HG02840 (cell line): ENCODE data around the gene ILF3.

Source experiments
- ATAC-seq: cut with Tn5 transposase; IDR thresholded peaks from one replicate; pipeline ENCODE4 v1.9.1; 2021; ENCODE audit warnings: mild to moderate bottlenecking, moderate library complexity, moderate number of reproducible peaks; ENCODE audit not compliant: unreplicated experiment, low FRiP score

ILF3 gene

GRCh38 chr19:10692673-10693264 lies 38.6 kb downstream of the ILF3 start:
- ATAC-seq = no peak

DNA sequence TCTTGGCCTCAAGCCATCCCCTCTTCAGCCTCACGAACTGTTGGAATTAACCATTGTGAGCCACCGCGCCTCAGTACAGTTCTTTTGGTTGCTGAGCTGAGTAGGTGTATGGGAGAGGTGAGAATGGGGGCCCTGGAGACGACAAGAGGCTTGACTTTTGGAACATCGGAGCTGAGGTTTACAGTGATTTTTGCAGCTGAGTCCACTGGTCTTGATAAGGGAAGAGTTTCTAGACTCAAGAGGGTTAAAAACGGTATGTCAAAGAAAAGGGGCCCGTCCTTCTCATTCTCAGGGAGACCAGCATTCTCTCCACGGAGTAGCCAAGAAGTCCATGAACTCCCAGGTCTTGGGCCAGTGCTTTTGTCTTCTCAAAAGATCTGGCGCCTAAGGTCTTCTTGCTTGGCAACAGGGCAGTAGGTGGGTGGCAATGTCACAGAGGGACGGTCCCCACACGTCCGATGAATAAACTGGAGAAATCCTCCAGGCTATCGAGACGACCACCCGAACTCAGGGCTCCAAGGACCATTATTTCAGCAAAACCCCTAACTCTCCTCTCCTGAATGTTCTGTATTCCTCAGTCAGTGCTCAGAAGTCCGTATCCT lies 40.7 kb downstream of the ILF3 start:
- no peak for ATAC-seq

- no peak for ATAC-seq
Measured at GRCh38 chr19:10695401-10696398, 41.6 kb downstream of the ILF3 start.

- no peak for ATAC-seq
Measured at GRCh38 chr19:10699650-10700335, 45.6 kb downstream of the ILF3 start.

- ATAC-seq = no peak
Measured at GRCh38 chr19:10701955-10702525, 47.9 kb downstream of the ILF3 start.

DNA sequence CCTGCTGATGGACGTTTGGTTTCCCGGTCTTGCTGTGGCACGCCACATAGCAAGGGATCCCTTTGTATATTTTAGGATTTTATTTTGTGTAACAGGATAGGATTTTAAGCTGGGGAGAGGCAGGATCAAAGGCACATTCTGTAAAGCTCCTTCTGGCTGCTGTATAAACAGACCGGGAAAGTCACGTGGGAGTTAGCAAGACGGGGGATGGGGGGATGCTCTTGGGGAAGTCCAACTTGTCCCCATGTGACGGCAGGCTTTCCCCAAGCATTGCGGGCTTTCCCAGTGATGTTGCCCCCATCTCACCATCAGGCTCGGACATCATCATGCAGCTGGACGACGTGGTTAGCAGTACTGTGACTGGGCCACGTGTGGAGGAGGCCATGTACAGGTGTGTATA lies 52.8 kb downstream of the ILF3 start:
- ATAC-seq = no peak

DNA sequence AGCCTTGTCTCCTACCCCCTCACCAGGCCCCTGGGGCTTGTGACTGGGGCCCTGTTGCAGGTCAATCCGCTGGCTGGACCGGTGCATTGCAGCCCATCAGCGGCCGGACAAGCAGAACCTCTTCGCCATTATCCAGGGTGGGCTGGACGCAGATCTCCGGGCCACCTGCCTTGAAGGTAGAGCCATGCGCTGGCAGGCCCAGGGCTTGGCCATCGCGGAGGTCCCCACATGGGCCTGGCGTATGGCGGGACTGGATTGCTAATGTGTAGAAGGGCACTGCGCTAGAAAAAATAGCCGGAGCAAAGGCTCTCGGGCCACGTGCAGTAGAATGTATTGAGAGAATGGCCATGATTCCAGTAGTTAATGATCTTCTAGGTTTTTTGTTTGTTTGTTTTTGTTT lies 53.3 kb downstream of the ILF3 start:
- no peak for ATAC-seq

GRCh38 chr19:10708291-10708690 lies 54.1 kb downstream of the ILF3 start:
- no peak for ATAC-seq

- no peak for ATAC-seq
Measured at GRCh38 chr19:10712045-10712444, 57.9 kb downstream of the ILF3 start.

GRCh38 chr19:10712754-10713153 lies 58.6 kb downstream of the ILF3 start:
- no peak for ATAC-seq

- no peak for ATAC-seq
Measured at GRCh38 chr19:10713317-10713716, 59.2 kb downstream of the ILF3 start.

- ATAC-seq = no peak
Measured at GRCh38 chr19:10717054-10717355, 62.9 kb downstream of the ILF3 start.

DNA sequence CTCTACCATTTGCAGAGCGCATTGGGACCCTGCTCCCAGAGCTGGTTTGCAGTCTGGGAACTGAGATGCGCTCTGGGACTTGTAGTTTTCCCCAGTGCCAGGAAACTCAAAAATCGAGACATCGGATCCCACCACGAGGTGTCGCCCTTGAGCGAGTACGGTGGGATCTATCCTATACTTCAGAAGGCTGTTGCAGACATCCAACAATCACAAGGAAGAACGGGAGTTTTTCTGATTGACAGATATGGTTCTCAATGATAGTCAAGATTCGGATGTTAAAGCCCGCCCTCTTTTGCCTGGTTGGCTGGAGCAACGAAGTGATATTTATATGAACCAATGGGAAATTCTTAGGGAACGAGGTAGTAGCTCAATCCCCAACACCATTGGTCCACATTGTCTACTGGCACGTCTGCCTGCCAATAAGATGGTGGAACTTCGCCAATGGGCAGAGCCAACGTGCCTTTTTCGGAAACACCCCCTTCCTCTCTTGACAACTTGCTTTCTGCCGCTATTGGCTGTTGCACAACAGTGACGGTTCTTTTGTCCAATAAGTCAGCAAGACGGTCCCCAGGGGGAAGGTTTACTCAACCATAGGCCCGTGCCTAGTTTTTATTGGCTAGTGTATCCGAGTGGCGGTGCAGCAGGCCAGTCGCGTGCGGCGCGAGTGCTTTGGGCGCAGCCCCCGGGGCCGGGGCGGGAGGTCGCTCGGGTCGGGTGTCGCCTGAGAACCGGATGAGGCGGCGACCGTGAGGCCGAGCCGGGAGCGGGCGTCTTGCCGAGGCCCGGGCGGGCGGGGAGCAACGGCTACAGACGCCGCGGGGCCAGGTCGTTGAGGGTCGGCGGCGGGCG lies 63.4 kb downstream of the ILF3 start, which contains the start of gene DNM2:
Gene DNM2, plus strand, starts transcription at position 724 of the 849 bp plus-strand sequence. CDS start 164 bp downstream, outside the sequence.
- peak; percentile 90 for ATAC-seq

DNA sequence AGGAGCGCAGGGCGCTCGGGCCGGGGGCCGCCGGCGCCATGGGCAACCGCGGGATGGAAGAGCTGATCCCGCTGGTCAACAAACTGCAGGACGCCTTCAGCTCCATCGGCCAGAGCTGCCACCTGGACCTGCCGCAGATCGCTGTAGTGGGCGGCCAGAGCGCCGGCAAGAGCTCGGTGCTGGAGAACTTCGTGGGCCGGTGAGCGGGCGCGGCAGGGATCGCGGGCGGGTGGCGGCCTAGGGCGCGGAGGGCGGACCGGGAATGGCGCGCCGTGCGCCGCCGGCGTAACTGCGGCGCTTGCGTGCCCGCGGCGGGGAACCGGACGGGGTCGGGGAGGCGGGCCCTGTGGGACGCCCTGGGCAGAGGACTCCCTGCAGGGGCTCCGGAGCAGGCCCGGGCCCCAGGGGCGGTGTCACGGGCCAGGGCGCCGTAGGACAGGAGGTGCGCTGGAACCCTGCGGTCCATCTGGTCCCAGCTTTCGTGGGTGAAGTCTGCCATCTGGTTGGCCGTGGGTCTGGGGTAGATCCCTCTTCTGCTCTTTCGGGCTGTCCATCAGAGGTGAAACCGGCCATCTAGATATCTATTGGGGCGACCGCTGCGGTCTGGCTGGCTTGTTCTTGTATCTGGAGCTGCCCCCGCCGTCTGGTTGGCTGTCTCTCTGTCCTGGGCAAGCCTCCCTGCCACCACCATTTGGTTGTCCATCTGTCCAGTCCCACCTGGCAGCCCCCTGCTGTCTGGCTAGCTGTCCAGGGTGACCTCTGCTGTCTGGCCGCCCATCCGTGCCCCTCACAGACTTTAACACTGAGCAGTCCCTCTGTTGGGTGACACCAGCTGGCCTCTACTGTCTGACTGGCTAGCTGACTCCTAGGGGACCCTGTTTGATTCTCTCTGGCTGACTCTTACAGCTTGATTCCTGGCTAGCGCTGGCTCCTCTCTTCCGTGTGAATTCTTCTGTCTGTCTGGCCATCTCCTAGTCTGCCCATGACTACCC lies 64.4 kb downstream of the ILF3 start:
- ATAC-seq = peak; percentile 11

DNA sequence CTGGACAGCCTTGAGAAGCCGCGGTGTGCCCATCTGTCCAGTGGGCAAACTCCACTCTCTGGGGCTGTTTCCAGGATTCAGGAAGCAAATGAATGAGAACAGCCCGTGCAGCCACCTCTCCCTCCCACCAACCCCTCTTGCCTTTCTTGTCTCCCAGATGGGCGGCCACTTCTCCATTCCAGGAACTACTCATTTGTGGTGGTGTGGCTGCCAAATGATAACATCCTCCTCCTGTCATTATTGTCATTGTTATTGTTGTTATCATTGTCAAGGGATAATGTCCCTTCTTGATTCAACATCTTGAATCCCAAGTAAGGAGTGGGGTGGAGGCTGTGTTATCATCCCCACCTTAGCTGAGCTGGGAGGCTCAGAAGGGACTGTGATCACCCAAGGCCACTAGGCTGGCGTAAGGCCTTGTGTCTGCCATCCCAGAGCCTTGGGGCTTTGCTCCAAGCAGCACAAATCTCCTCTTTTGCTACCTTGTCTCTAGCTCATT lies 65.4 kb downstream of the ILF3 start:
- no peak for ATAC-seq

- ATAC-seq = no peak
Measured at GRCh38 chr19:10720607-10721125, 66.5 kb downstream of the ILF3 start.

GRCh38 chr19:10723591-10723990 lies 69.4 kb downstream of the ILF3 start:
- ATAC-seq = no peak

GRCh38 chr19:10724573-10725071 lies 70.5 kb downstream of the ILF3 start:
- ATAC-seq = no peak
